ENCODE measurements around the gene CIC.

The CIC gene

DNA sequence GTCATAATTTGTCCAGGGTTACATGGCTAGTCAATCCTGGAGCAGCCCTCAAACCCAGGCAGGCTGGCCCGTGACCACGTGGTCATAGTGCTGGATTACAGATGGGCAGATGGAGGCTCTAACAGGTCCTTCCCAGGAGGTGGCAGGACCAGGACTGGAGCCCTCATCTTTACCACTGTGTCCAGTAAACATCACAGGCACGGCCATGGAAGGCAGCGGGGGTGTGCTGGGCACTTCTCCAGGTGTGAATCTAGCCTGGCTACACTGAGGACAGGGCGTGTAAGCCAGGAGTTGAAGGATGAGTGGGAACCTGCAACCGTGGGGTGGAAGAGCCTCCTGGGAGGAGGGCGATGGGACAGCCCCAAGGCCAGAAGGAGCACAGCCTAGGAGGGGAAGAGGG, 6.1 kb downstream of the CIC start:
- no peak for DNase-seq (ENCODE audit: low read depth in 2 of 2, low spot score in 1 of 2)

DNA sequence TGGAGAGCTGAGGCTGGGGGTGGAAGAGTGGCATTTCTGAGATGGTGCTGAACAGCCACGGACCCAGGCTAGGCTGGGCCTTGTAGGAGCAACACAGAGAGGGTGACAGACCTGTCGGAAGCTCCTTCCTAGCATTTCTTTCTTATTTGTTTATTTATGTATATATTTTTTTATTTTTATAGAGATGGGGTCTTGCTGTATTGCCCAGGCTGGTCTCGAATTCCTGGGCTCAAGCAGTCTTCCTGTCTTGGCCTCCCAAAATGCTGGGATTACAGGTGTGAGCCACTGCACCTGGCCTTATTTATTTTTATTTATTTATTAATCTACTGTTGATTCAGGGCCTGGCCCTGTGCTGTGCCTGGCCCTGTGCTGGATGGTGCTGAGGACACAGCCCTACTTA, 6.5 kb downstream of the CIC start:
- no peak for DNase-seq (ENCODE audit: low read depth in 2 of 2, low spot score in 1 of 2)

DNA sequence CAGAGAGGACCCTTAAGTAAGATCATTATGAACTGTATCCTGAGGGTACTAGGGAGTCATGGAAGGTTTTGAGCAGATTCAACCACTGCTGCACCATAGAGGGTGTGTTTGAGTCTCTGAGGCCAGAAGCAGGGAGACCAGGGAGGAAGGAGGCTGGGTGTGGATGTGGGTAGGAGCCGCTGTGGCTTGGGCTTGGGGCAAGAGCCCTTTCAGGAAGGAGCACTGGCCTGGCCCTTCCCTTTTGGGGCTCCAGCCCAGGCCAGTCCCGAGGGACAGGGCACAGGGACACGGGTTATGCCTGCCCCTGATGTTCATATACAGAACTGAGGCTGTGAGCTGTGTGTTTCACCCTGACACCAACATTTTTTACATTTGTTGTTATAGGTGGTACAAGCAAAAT, 7.2 kb downstream of the CIC start:
- DNase-seq (ENCODE audit: low read depth in 2 of 2, low spot score in 1 of 2): no peak

DNA sequence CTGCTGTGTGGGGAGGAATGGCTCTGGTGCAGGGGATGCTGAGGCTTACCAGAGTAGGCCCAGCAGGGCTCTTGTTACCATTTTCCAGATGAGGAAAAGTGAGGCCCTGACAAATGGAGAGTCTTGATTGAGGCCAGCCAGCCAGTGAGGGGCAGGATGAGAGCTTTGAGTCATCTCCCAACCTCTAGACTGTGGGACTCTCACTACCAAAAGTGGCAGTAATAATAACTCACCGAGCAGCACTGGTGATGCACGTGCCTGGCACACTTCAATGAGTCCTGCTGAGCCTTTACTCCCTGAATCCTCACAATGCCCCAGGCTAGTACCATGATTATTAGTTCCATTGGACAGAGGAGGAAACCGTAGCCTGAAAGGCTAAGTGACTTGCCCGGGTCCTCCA, 7.8 kb downstream of the CIC start:
- DNase-seq (ENCODE audit: low read depth in 2 of 2, low spot score in 1 of 2): no peak

DNA sequence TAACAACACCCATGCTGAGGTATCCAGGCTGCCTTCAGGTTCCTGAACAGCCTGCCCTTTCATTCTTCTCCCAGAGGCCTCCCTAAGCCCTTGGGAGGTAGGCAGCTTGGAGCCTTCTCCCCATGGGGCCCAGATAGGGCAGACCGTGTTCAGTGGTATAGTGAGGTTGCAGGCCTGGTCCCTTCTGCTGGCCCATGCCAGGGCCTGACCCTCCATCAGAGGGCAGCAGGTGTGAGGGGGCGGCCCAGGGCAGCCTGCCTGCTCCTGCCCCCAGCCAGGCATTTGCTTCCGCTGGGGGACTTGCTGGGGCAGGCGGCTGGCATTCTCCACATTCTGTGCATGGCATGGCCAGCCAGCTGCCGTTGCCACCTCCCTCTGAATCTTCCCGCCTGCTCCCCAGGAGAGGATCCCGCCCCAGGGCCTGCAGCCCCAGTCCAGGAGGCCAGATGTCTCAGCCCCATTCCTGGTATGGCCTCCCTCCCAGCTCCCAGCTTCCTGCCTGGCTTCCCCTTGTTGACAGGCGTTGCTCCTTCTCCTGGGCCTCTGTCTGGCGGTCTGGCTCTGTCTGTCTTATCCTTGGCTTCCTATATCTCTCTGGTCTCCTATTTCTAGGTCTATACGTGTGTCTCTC, 8.9 kb downstream of the CIC start:
- DNase-seq (ENCODE audit: low read depth in 2 of 2, low spot score in 1 of 2): no peak

DNA sequence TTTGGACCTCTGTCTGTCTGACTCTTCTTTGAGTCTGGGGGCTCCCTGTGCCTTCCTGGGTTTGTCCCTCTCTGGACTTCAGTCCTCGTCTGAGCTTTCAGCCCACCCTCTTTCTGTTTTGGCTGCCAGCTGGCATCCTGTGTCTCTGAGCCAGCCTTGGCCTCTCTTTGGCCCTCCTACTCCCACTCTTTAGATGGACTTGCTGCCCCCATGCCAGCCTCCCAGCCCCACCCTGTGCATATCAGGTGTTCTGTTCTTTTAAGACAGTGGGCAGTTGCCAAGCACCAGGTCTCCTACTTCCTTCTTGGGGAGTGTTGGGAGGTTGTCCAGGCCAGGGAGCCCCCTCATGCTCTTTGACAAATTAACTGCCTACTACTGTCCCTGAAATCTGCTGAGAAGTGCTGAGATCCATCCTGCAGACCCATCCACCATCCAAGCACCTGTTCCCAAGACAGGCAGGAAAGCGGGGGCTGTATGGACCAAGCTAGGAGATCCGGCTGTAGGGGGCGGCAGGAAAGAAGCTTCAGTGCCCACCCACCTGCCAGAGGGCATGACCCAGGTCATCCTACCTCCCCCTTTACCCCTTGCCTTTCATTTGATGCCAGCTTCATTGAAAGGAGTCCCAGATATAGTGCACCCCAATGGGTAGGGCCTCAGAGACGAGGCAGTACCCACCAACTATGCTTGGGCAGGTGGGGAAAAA, 9.6 kb downstream of the CIC start:
- DNase-seq (ENCODE audit: low read depth in 2 of 2, low spot score in 1 of 2): no peak

DNA sequence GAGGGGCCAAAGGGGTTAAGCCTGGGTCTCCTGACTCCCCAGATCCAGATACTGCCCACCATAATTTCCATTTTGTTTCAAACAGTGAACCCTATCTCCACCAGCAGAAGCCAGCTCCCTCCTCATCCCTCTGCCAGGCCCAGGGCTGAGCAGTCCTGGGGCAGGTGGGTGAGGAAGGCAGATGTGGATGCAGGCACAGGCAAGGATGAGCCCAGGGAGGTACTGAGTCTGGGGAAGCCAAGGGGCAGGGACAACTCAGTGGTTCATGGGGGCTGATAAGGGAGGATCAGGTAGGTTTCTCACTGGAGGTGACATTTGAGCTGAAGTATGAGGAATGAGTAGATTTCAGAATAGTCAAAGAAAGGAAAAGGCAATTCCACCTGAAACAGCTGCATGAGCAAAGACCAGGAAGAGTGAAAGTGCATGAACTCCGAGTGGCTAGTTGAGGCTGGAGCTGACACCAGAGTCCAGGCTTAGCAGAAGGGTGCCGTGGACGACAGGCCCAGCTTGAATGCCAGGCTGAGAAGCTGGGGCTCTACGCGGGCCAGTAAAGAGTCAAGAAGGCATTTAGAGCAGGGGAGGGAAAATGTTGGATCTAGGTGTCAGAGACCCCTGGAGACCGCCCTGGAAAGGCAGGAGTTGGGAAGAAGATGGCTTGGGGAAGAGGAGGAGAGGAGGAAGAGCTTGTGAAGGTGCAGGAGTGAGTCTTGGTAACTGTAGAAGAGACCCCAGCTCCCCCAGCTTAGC, 10.3 kb downstream of the CIC start:
- no peak for DNase-seq (ENCODE audit: low read depth in 2 of 2, low spot score in 1 of 2)

DNA sequence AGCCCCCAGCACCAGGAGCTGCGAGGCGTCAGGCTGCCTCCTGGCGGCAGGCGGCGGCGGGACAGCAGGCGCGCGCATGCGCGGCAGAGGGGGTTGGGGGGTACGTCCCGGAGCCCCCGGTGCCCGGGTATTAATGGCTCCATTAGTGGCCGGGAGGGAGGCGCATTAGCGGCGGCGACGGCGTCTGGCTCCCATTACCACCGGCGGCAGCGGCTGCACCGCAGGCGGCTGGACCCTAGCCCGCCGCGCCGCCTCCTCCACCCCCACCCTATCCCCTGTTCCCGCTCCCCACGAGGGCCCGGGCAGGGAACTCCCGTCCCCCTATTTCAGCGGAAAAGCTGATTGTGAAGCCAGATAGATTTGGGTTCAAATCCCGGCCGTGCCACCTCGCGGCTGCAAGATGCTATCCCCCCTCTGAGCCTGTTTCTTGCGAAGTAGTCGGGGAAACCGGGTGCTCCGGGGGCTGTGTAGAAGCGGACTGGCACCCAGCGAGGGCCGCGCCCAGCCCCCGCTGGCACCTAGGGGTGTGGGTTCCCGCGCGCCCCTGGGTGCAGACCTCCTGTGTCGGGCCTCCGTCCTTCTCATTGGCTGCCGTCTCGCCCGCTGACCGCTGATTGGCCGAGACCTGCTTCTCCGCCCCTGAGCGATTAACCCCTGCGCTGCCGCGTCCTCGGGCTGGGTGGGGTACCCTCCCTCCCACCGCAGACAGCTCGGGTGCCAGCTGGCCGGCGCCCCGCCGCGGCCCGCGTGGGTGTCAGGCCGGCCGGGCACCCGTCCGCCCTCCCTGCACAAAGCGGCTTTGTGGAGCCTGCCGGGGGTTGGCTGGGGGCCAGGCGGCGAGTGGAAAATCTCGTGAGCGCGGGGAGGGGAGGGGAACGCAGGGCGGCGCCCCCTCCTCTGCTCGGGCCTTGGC, 11.1 kb downstream of the CIC start:
- DNase-seq (ENCODE audit: low read depth in 2 of 2, low spot score in 1 of 2): peak; percentile 62 to 63

DNA sequence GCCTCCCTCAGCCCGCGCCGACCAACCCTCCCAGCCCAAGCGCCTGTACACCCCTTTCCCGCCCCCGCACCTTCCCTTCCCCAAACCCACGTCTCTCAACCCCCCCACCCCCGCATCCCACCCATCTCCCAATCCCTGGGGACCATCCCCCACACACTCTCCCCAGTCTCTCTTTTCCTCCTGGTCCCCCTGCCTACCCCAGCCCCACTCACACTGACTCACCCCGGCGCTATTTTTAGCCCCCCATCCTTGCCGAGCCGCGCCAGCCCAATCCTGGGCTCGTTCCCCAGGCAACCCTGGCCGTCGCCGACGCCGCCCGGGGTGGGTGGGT, 11.7 kb downstream of the CIC start:
- DNase-seq (ENCODE audit: low read depth in 2 of 2, low spot score in 1 of 2): no peak

DNA sequence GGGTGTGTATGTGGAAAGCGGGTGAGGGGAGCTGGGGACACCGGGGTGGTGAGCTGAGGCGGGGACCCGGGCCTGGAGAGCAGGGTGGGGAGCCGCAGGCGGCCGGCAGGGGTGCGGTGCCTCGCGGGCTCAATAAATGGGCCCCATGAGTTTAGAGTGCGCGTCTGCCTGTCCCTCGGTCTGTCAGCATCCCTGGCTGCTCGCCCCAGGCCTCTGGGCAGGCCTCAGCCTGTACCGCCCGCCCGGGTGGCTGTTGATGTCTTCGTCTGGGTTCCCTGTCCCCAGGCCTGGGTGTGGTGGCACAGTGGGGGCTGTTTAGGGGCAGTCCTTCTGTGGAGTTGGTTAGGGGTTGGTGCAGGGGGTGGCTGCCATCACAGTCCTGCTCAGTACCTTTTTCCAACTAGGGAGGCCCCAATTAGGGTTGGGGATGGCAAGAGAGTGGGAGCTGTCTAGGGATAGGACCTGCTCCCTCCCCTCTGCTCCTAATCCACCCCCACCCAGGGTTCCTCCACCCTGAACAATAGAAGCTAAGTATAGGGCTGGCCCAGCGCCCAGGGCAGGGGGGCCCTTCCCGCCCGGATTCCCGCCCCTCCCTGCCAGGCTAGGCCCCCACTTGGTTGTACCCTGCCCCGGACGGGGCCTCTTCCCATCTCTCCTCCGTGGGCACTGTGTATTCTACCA, 12.2 kb downstream of the CIC start:
- no peak for DNase-seq (ENCODE audit: low read depth in 2 of 2, low spot score in 1 of 2)

DNA sequence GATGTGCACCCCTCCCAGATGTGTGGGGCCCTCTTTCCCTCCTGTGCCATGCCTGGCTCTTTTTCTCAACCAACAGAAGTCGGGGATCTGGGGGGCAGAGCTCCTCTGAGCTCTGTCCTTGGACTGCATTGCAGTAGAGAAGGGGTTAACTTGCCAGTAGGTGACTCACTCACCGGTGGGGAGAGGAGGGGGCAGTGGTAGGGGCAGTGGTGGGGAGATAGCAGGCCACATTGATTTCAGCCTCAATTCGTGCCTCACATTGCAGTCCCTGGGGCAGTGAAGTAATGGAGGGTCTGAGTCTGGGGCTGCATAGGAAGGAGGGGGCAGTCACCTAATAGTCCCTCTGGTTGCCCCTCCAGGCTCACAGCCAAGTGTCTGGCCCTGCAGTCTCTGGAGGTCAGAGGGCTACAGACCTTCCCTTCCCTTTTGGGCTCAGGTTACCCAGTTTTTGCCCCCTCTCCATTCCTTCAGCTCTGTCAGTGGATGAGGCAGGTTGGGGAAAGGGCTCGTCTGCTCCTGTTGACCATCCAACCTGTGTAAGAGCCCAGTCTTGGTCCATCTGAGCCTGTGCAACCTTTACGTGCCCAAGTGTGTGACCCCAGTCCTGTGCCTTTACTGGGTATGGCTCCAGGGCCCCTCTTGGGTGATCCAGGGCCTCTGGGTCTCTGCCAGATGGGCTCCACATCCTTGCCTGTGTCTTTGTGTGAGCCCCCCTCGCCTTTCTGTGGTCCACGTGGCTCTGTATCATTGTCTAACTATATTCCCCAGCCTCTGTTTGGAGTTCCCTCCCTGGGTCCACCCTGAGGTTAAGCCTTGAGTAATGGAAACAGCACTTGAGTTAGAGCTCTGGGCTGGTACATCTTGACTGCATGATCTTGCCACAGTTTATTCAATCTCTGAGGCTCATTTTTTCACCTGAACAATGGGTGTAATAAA, 13.0 kb downstream of the CIC start:
- DNase-seq (ENCODE audit: low read depth in 2 of 2, low spot score in 1 of 2): no peak

DNA sequence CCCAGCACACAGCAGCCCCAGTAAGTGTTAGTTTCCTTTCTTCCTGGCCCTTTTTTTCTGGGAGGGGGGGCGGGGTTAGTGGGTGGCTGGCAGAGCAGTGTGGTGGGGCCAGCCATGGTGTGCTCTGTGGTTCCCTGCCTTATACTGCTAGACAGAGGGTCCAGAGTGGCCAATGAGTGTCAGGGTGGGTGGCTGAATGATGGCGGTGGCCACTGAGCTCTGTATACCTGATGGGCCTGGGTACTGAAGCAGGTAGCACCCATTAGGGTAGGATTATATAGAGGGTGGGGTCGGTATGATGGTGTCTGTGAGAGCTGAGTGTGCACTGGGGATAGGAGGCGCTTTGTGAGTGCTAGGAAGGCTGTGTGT, 13.8 kb downstream of the CIC start:
- no peak for DNase-seq (ENCODE audit: low read depth in 2 of 2, low spot score in 1 of 2)

DNA sequence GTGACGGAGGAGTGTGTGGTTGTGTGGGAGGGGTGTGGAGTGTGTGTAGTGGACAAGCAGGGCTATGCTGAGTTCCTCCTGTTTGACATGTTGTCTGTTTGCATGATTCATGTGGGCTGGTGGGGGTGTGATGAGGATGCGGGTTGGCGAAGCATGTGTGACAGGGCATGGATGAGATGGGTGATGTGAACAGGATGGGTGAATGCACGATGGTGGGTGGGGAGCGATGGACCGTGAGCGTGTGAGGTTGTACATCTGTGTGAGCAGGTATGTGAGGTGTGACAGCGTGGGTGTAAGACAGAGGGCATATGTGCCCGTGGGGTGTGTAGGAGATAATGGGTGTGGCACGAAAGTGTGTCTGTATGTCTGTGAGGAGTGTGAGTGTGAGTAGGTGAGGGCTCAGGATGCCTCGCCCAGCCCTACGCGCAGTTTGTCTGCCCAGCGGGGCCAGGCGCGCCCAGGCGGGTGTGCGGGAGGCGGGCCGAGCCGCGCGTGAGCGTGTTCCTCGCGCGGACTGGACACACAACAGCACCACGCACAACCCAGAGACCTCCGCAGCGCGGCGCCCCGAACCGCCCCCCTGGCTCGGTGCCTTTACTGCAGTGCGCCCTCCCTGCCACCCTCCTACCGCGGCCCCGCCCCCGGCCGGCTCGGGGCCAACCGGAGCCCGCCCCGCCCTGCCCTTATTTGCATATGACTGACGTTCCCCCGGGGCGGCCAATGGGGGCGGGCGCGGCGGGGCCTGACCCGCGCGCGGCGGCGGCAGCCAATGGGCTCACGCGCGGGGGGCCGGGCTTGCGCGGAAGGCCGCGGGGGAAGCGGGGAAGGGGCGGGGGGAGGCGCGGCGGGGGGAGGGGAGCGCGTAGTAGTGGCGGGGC, 14.4 kb downstream of the CIC start:
- peak; percentile 86 to 94 for DNase-seq (ENCODE audit: low read depth in 2 of 2, low spot score in 1 of 2)

DNA sequence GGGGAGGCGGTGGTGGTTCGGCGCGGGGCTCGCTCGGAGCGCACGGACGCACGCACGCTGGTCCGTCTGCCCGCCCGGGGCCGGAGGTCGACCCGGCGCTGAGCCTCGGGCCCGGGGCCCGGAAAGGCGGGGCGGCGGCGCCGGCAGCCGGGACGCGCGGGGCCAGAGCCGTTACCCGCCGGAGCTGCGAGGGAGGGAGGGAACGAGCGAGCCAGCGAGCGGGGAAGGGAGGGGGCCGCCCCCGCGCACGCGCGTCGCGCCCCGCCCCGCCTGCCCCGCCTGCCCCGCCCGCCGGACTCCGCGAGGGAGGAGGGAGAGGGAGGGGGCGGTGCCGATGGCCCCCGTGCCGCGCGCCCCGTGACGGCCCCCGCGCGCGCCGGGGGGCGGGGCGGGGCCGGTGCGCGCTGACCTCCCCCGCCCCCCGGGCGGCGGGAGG, 15.0 kb downstream of the CIC start:
- DNase-seq (ENCODE audit: low read depth in 2 of 2, low spot score in 1 of 2): peak; percentile 43 to 50

DNA sequence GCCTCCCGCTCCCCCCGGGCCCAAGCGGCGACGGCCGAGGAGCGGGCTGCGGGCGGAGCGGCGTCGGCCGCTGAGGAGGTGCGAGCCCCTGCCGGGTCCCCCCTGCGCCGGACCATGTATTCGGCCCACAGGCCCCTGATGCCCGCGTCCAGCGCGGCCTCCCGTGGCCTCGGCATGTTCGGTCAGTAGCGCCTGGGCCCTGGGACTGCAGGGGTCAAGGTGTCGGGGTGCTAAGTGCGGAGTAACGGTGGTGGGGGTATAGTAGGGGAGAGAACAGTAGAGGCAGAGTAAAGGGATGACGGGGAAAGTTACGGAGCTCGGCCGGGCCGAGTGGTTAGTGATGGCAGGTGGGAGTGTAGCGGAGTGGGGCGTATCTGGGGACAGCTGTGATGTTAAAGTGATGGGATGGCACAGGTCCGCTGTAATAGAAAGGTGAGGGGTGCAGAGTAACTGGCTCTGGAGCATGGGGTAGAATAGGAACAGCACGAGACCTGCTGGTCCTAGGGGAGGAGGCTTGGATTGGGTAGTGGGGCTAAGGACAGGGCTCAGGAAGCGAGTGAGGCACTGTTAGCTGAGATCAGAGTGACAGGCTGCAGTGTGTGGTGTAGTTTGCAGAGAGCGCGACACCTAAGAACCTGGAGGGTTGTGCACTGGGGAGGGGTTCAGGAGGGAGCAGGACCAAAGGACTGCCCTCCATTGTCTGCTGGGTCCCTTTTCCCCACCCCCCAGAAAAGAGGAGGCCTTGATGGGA, 15.7 kb downstream of the CIC start:
- no peak for DNase-seq (ENCODE audit: low read depth in 2 of 2, low spot score in 1 of 2)

DNA sequence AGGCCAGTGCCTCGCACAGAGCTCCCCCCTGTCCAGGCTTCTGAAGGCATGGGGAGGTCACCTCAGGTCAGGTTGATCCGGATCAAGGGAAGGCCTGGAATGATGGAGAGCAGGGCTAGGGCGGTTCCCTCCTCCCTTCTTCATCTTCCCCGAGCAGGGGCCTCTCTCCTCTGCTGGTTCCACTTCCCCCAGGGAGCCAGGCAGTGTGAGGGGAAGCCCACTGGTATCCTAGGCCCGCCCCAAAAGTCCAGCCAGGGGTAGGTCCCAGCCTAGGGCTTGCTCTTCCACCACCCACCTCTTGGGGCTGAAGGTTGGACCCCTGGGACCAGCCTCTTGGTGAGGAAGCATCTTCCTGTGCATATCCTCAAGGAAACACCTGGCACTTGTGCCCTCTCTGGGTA, 16.5 kb downstream of the CIC start:
- no peak for DNase-seq (ENCODE audit: low read depth in 2 of 2, low spot score in 1 of 2)

DNA sequence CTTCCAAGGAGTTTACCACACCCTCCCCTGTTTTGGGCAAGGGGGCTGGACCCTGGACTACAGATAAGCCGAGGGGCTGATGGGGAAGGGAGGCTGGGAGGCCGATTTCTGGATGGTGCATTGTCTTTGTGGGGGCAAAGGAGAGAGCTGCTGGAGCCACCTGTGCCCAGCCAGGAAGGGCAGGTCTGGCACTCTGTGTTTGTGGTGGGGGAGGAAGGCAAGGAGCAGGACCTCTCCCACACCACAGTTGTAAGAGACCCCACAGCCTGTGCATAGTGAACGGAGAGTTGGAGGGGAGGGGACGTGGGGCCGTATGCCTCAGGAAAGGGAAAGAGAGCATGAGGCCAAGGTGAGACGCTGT, 16.9 kb downstream of the CIC start:
- no peak for DNase-seq (ENCODE audit: low read depth in 2 of 2, low spot score in 1 of 2)

DNA sequence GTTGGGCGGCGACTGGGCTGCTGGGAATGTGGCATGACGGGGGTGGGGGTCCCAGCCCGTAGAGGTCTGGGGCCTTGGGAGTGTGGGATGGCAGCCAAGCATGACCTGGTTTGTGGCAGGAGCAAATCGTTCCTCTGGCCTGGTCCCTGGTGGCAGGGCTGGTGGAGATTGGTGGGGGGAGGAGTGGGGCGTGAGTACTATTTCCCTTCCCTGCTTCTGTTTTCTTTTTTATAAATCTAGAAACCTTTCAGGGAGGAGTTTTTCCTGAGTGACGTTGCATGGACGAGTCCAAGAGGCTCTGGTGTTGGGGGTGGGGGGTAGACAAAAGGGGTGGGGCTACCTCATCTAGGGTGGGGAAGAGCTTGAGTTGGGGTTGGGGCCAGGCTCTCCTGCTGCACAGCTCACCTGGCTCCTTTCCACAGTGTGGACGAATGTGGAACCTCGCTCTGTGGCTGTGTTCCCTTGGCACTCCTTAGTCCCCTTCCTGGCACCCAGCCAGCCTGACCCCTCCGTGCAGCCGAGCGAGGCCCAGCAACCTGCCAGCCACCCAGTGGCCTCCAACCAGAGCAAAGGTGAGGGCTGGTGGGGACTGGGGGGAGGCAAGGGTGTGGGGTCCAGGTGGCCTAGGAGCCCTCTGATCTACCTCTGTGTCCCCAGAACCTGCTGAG, 17.4 kb downstream of the CIC start:
- no peak for DNase-seq (ENCODE audit: low read depth in 2 of 2, low spot score in 1 of 2)

Data from stimulated activated CD8-positive, alpha-beta memory T cell treated with anti-CD3 and anti-CD28 coated beads, Interleukin-4, amount 100 ng/mL, for 4 hours (primary cell).